ENCODE measurements around the gene PDE10A. TPM values are rescaled to one million over a fixed set of nuclear protein-coding genes. Genes with fewer than 3 reads are reported as not detected.
A peak's percentile ranks its signal among the peaks of the same experiment; 100 is the strongest.

Gene PDE10A
- total and polyA plus RNA-seq, 2 of the 4 experiments (the other 2 are of a cell fraction), result 3.4 to 12.4 TPM

- Histone ChIP-seq H3K4ac (ENCODE audit: low read depth, low read length) (no peak overlapping the region), H4K5ac (ENCODE audit: low read depth, low read length) (no peak overlapping the region), H3K14ac (replicated peaks; ENCODE audit: low read depth, low read length) (0 out of 2 replicates have a peak overlapping the region, but pooled peaks have one; percentile 37), H2BK20ac (ENCODE audit: low read depth, low read length) (no peak overlapping the region), H3K4me1 (ENCODE audit: control insufficient read depth, insufficient read depth, low read length) (peaks cover 8% of the 10 kb centered on the region), H3K9ac (ENCODE audit: low read depth, low read length) (no peak overlapping the region), H3K23ac (ENCODE audit: low read depth, low read length) (no peak overlapping the region), H2AFZ (replicated peaks; ENCODE audit: low read length, poor library complexity) (no peak overlapping the region), H3K27me3 (ENCODE audit: control insufficient read depth, insufficient read depth, low read length) (no peaks in the 10 kb centered on the region), H3K4me3 (ENCODE audit: insufficient read depth, low read depth, low read length) (no peak overlapping the region), H2BK5ac (ENCODE audit: low read depth, low read length, poor library complexity, severe bottlenecking) (no peak overlapping the region), H4K20me1 (ENCODE audit: insufficient read depth, low read length) (peaks cover 13% of the 10 kb centered on the region), H3K9me1 (ENCODE audit: insufficient read depth, low read length) (peaks cover 6% of the 10 kb centered on the region; the same call in 1 of the 2 replicates), H4K8ac (ENCODE audit: low read depth in 2 of 2, low read length in 2 of 2) (no peak overlapping the region), H3K4me2 (ENCODE audit: low read depth, low read length) (peak overlapping the region; percentile 6; the same call in 1 of the 2 replicates), H3K36me3 (ENCODE audit: control insufficient read depth, insufficient read depth, low read length) (peaks cover 2% of the 10 kb centered on the region; the same call in 1 of the 2 replicates), H3K18ac (ENCODE audit: low read depth, low read length) (no peak overlapping the region), H2BK120ac (ENCODE audit: low read depth, low read length) (no peak overlapping the region), H4K91ac (ENCODE audit: insufficient read depth, low read depth, low read length) (no peak overlapping the region), H2BK15ac (ENCODE audit: low read depth, low read length) (no peak overlapping the region), H3K9me3 (ENCODE audit: control insufficient read depth, insufficient read depth, low read length) (no peaks in the 10 kb centered on the region), H3K56ac (ENCODE audit: extremely low read depth, insufficient read depth, low read length) (no peak overlapping the region), H2AK5ac (ENCODE audit: low read depth, low read length) (no peak overlapping the region), H3K79me1 (ENCODE audit: low read depth in 1 of 2, low read length in 2 of 2) (peaks cover 30 to 61% of the 10 kb centered on the region in 2 experiments), H2AK9ac (replicated peaks; ENCODE audit: low read depth, low read length, poor library complexity) (no peak overlapping the region), H3K27ac (ENCODE audit: insufficient read depth, low read length) (no peak overlapping the region)
- intact Hi-C loops (cut with micrococcal nuclease), result no loop called here
- BruUV-seq (replicated peaks), result no TSS peak
- dilution Hi-C loops (cut with HindIII; ENCODE audit: low sequenced_read_pairs, unreplicated experiment), result no loop called here
- TF ChIP-seq, protein P1, sequence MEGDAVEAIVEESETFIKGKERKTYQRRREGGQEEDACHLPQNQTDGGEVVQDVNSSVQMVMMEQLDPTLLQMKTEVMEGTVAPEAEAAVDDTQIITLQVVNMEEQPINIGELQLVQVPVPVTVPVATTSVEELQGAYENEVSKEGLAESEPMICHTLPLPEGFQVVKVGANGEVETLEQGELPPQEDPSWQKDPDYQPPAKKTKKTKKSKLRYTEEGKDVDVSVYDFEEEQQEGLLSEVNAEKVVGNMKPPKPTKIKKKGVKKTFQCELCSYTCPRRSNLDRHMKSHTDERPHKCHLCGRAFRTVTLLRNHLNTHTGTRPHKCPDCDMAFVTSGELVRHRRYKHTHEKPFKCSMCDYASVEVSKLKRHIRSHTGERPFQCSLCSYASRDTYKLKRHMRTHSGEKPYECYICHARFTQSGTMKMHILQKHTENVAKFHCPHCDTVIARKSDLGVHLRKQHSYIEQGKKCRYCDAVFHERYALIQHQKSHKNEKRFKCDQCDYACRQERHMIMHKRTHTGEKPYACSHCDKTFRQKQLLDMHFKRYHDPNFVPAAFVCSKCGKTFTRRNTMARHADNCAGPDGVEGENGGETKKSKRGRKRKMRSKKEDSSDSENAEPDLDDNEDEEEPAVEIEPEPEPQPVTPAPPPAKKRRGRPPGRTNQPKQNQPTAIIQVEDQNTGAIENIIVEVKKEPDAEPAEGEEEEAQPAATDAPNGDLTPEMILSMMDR (conservative IDR thresholded peaks at IDR 0.05; ENCODE audit: low read depth, low read length), result no peak
- no peak for TF ChIP-seq SMC3 (IDR thresholded peaks at IDR 0.05; ENCODE audit: low read depth, low read length)
- no peak for TF ChIP-seq MAFK (IDR thresholded peaks at IDR 0.05; ENCODE audit: low read depth, low read length)
- CTCF ChIA-PET, result no interaction called here
- POLR2A ChIA-PET (ENCODE audit: unreplicated experiment), result interaction anchor here (0.7 kb wide), 1 partner anchor 742 kb away, joined by 4 read pairs; no protein-coding TSS in a partner anchor
- in situ Hi-C loops (cut with MboI; ENCODE audit: low sequenced_read_pairs), result no loop called here
- no CpG with 5 or more reads among the region's 5 CpGs for WGBS, 2 experiments (ENCODE audit: extremely low coverage in 2 of 2, insufficient read length in 1 of 2)
- ATAC-seq (ENCODE audit: low read depth) (0 out of 2 replicates have a peak, but pooled peaks have one; percentile 46), DNase-seq (no peak)
Observed at GRCh38 chr6:165652766-165653165, 10.3 kb downstream of the PDE10A start.
